Neuronal stem cell (in vitro differentiated cells): ENCODE data around the gene ZNF536.
"Not testable (repeated sequence)": the region's sequence is repeated elsewhere in the genome, so short reads cannot be mapped to it uniquely, and the experiment has no call there.

Experiments
- DNase-seq: peaks from one replicate; pipeline ENCODE4 v3.0.0-alpha.2; 2013; ENCODE audit warnings: low spot score
- H2AFZ ChIP-seq: one replicate; pipeline ENCODE4 v1.6.1; 2013; ENCODE audit warnings: mild to moderate bottlenecking, low read length, inconsistent platforms
- H2AK5ac ChIP-seq: 2 replicates; pipeline ENCODE4 v1.6.1; 2013; ENCODE audit warnings: low read depth, mild to moderate bottlenecking, inconsistent platforms, low read length, moderate library complexity, mixed read lengths
- H2BK120ac ChIP-seq: 2 replicates; pipeline ENCODE4 v1.6.1; 2013; ENCODE audit warnings: low read depth, mild to moderate bottlenecking, inconsistent platforms, low read length, moderate library complexity, mixed read lengths
- H2BK12ac ChIP-seq: one replicate; pipeline ENCODE4 v1.6.1; 2013; ENCODE audit warnings: low read length, inconsistent platforms
- H2BK15ac ChIP-seq: 2 replicates; pipeline ENCODE4 v1.6.1; 2013; ENCODE audit warnings: mild to moderate bottlenecking, low read length, inconsistent platforms, mixed read lengths
- H2BK5ac ChIP-seq: one replicate; pipeline ENCODE4 v1.6.1; 2013; ENCODE audit warnings: inconsistent platforms, mild to moderate bottlenecking, low read length, moderate library complexity
- H3K14ac ChIP-seq: one replicate; pipeline ENCODE4 v1.6.1; 2013; ENCODE audit warnings: low read length, inconsistent platforms
- H3K18ac ChIP-seq: 2 replicates; pipeline ENCODE4 v1.6.1; 2013; ENCODE audit warnings: low read length, inconsistent platforms
- H3K23ac ChIP-seq: 2 replicates; pipeline ENCODE4 v1.6.1; 2013; ENCODE audit warnings: low read depth, mild to moderate bottlenecking, mixed read lengths, low read length, inconsistent platforms; ENCODE audit not compliant: poor library complexity
- H3K27ac ChIP-seq: replicated peaks from 3 replicates; pipeline ENCODE4 v1.5.1; 2013; ENCODE audit warnings: low read length, inconsistent platforms
- H3K27me3 ChIP-seq, 3 experiments: 2 replicates each; pipeline ENCODE4 v1.6.1; 2013; ENCODE audit warnings: low read length in 3 of 3, mild to moderate bottlenecking in 2 of 3, inconsistent platforms in 1 of 3, low read depth in 1 of 3, mixed read lengths in 1 of 3, moderate library complexity in 1 of 3; ENCODE audit not compliant: control insufficient read depth in 3 of 3, insufficient read depth in 3 of 3
- H3K36me3 ChIP-seq, 2 donors: replicated peaks in 1 of 2; 2 replicates each; pipeline ENCODE4 v1.6.1; 2013; ENCODE audit warnings: low read length in 2 of 2; ENCODE audit not compliant: control insufficient read depth in 2 of 2, insufficient read depth in 2 of 2
- H3K4ac ChIP-seq: 2 replicates; pipeline ENCODE4 v1.6.1; 2013; ENCODE audit warnings: inconsistent platforms, mild to moderate bottlenecking, low read length, moderate library complexity
- H3K4me1 ChIP-seq, 2 donors: 1 replicate in 1 of 2; 2 replicates in 1 of 2; pipeline ENCODE4 v1.6.1; 2013; ENCODE audit warnings: low read length in 2 of 2, low read depth in 1 of 2; ENCODE audit not compliant: control insufficient read depth in 2 of 2, insufficient read depth in 1 of 2
- H3K4me2 ChIP-seq: one replicate; pipeline ENCODE4 v1.6.1; 2013; ENCODE audit warnings: mild to moderate bottlenecking, low read length, inconsistent platforms; ENCODE audit not compliant: insufficient read depth, poor library complexity, severe bottlenecking
- H3K4me3 ChIP-seq, 2 donors: 2 replicates each; pipeline ENCODE4 v1.5.1; 2013; ENCODE audit warnings: low read length in 2 of 2, mild to moderate bottlenecking in 2 of 2, inconsistent platforms in 1 of 2, moderate library complexity in 1 of 2
- H3K79me1 ChIP-seq: one replicate; pipeline ENCODE4 v1.6.1; 2013; ENCODE audit warnings: low read depth, mild to moderate bottlenecking, inconsistent platforms, low read length, moderate library complexity
- H3K9ac ChIP-seq: one replicate; pipeline ENCODE4 v1.6.1; 2013; ENCODE audit warnings: mild to moderate bottlenecking, low read depth, low read length, inconsistent platforms; ENCODE audit not compliant: poor library complexity
- H3K9me3 ChIP-seq, 2 donors: replicated peaks in 1 of 2; 2 replicates each; pipeline versions ENCODE3 to v1.6.1; 2013; ENCODE audit warnings: low read length in 2 of 2, mild to moderate bottlenecking in 2 of 2, inconsistent platforms in 1 of 2, low read depth in 1 of 2, mixed read lengths in 1 of 2, moderate library complexity in 1 of 2; ENCODE audit not compliant: control insufficient read depth in 2 of 2, insufficient read depth in 1 of 2
- H4K8ac ChIP-seq: one replicate; pipeline ENCODE4 v1.6.1; 2013; ENCODE audit warnings: low read depth, mild to moderate bottlenecking, inconsistent platforms, low read length, moderate library complexity
- H4K91ac ChIP-seq: one replicate; pipeline ENCODE4 v1.6.1; 2013; ENCODE audit warnings: low read length, low read depth, mild to moderate bottlenecking, inconsistent platforms; ENCODE audit not compliant: poor library complexity
- WGBS, 2 donors: extraction: QIAGEN DNeasy Blood & Tissue Kit; methylation state at CpG; one replicate each; pipeline ENCODE4 v1.1.7; 2013; ENCODE audit warnings: missing lambda C conversion rate in 2 of 2, mixed read lengths in 1 of 2; ENCODE audit not compliant: insufficient read length in 2 of 2, insufficient replicate concordance in 1 of 2; ENCODE audit errors: extremely low coverage in 2 of 2; 5-methylcytosine and 5-hydroxymethylcytosine counted together

ZNF536 gene

GRCh38 chr19:30481823-30482222 lies 109.6 kb downstream of the ZNF536 start:
- no peak for DNase-seq
- H3K4me2 ChIP-seq, result no peak overlapping the region
- H3K79me1 ChIP-seq, result no peaks in the 10 kb centered on the region
- H4K91ac ChIP-seq, result no peak overlapping the region
- no peak overlapping the region for H2BK12ac ChIP-seq
- no peak overlapping the region for H3K27ac ChIP-seq
- peaks cover 3 to 6% of the 10 kb centered on the region in 2 donors for H3K4me1 ChIP-seq
- no peak overlapping the region for H3K14ac ChIP-seq
- no peak overlapping the region for H2BK15ac ChIP-seq
- H3K4me3 ChIP-seq, result no peak overlapping the region
- no CpG with 5 or more reads among the region's 6 CpGs for WGBS, 2 donors
- H3K23ac ChIP-seq, result no peak overlapping the region
- no peak overlapping the region for H3K4ac ChIP-seq
- no peak overlapping the region for H2BK5ac ChIP-seq
- no peaks in the 10 kb centered on the region for H3K27me3 ChIP-seq
- no peak overlapping the region for H2BK120ac ChIP-seq
- H2AK5ac ChIP-seq, result no peak overlapping the region
- no peaks in the 10 kb centered on the region for H3K36me3 ChIP-seq
- H4K8ac ChIP-seq, result no peak overlapping the region
- H3K9ac ChIP-seq, result no peak overlapping the region
- H3K18ac ChIP-seq, result no peak overlapping the region
- H2AFZ ChIP-seq, result no peak overlapping the region
- H3K9me3 ChIP-seq, result no peaks in the 10 kb centered on the region

- no peak overlapping the region for H3K4ac ChIP-seq
- no CpG with 5 or more reads among the region's 1 CpG for WGBS, 2 donors
- H3K14ac ChIP-seq, result no peak overlapping the region
- no peaks in the 10 kb centered on the region for H3K36me3 ChIP-seq
- no peak overlapping the region for H3K4me2 ChIP-seq
- H4K8ac ChIP-seq, result no peak overlapping the region
- H3K27me3 ChIP-seq, result no peaks in the 10 kb centered on the region
- H4K91ac ChIP-seq, result no peak overlapping the region
- H2BK5ac ChIP-seq, result no peak overlapping the region
- no peak overlapping the region for H3K9ac ChIP-seq
- H3K27ac ChIP-seq, result no peak overlapping the region
- H3K4me1 ChIP-seq, result peaks cover 3 to 16% of the 10 kb centered on the region in 2 donors
- no peak overlapping the region for H2BK120ac ChIP-seq
- H2AK5ac ChIP-seq, result peak overlapping the region; percentile 10
- no peak overlapping the region for H2BK12ac ChIP-seq
- no peak for DNase-seq
- no peak overlapping the region for H2BK15ac ChIP-seq
- H3K18ac ChIP-seq, result no peak overlapping the region
- H3K9me3 ChIP-seq, result no peaks in the 10 kb centered on the region
- H3K4me3 ChIP-seq, result no peak overlapping the region
- no peaks in the 10 kb centered on the region for H3K79me1 ChIP-seq
- no peak overlapping the region for H2AFZ ChIP-seq
- H3K23ac ChIP-seq, result no peak overlapping the region
Observed at GRCh38 chr19:30482956-30483355, 110.8 kb downstream of the ZNF536 start.

GRCh38 chr19:30486250-30486649 lies 114.1 kb downstream of the ZNF536 start:
- not testable (repeated sequence) for H2BK5ac ChIP-seq, H2BK15ac ChIP-seq, H3K4me2 ChIP-seq, H3K14ac ChIP-seq, H3K36me3 ChIP-seq, H2AFZ ChIP-seq, H3K4ac ChIP-seq, H3K18ac ChIP-seq, H3K4me3 ChIP-seq, H3K79me1 ChIP-seq, H3K27ac ChIP-seq, DNase-seq, H3K9me3 ChIP-seq, H3K27me3 ChIP-seq, H2AK5ac ChIP-seq, H4K91ac ChIP-seq, H3K9ac ChIP-seq, H2BK12ac ChIP-seq, H2BK120ac ChIP-seq, H3K23ac ChIP-seq, H4K8ac ChIP-seq
- no CpG with 5 or more reads among the region's 2 CpGs for WGBS, 2 donors
- peaks cover 5 to 23% of the 10 kb centered on the region in 2 donors for H3K4me1 ChIP-seq

- Histone ChIP-seq H3K4me3 (no peak overlapping the region), H2BK120ac (no peak overlapping the region), H3K9ac (no peak overlapping the region), H3K4ac (no peak overlapping the region), H4K8ac (no peak overlapping the region), H3K27me3 (no peaks in the 10 kb centered on the region), H2AFZ (no peak overlapping the region), H3K23ac (no peak overlapping the region), H3K14ac (no peak overlapping the region), H3K4me2 (no peak overlapping the region), H2BK15ac (no peak overlapping the region), H3K9me3 (no peaks in the 10 kb centered on the region), H2AK5ac (no peak overlapping the region), H3K79me1 (no peaks in the 10 kb centered on the region), H3K18ac (no peak overlapping the region), H3K4me1 (peaks cover 6 to 29% of the 10 kb centered on the region in 2 donors), H4K91ac (no peak overlapping the region), H3K27ac (no peak overlapping the region), H2BK12ac (no peak overlapping the region), H3K36me3 (no peaks in the 10 kb centered on the region), H2BK5ac (no peak overlapping the region)
- no CpG with 5 or more reads among the region's 3 CpGs for WGBS, 2 donors
- DNase-seq, result peak; percentile 29
Observed at GRCh38 chr19:30487178-30487577, 115.0 kb downstream of the ZNF536 start.
